H9 (cell line): ENCODE measurements around the gene C20orf202. TPM values are rescaled to one million over a fixed set of nuclear protein-coding genes. Genes with fewer than 3 reads are reported as not detected.

Experiments used
- DNase-seq: peaks from one replicate; pipeline ENCODE4 v3.0.0-alpha.2; 2017
- H2AFZ ChIP-seq: one replicate; pipeline ENCODE4 v1.6.1; 2013; ENCODE audit warnings: mild to moderate bottlenecking, low read length, control low read depth, moderate library complexity
- H2AK5ac ChIP-seq: 2 replicates; pipeline ENCODE4 v1.6.1; 2013; ENCODE audit warnings: low read length, control low read depth, mixed read lengths; ENCODE audit not compliant: insufficient read length
- H2BK120ac ChIP-seq: one replicate; pipeline ENCODE4 v1.6.1; 2013; ENCODE audit warnings: low read depth, mild to moderate bottlenecking, low read length, control low read depth, inconsistent platforms; ENCODE audit not compliant: poor library complexity, severe bottlenecking
- H2BK12ac ChIP-seq: 2 replicates; pipeline ENCODE4 v1.6.1; 2013; ENCODE audit warnings: low read length, control low read depth, mixed read lengths, low read depth; ENCODE audit not compliant: insufficient read length
- H2BK15ac ChIP-seq: 2 replicates; pipeline ENCODE4 v1.6.1; 2013; ENCODE audit warnings: low read depth, low read length, control low read depth
- H2BK20ac ChIP-seq: one replicate; pipeline ENCODE4 v1.6.1; 2013; ENCODE audit warnings: low read depth, mild to moderate bottlenecking, low read length, control low read depth, inconsistent platforms; ENCODE audit not compliant: poor library complexity, severe bottlenecking
- H2BK5ac ChIP-seq: 2 replicates; pipeline ENCODE4 v1.6.1; 2013; ENCODE audit warnings: low read length, control low read depth, mixed read lengths; ENCODE audit not compliant: insufficient read length
- H3K14ac ChIP-seq: 2 replicates; pipeline ENCODE4 v1.6.1; 2013; ENCODE audit warnings: low read length, control low read depth; ENCODE audit not compliant: insufficient read depth
- H3K18ac ChIP-seq: 2 replicates; pipeline ENCODE4 v1.6.1; 2013; ENCODE audit warnings: low read depth, mild to moderate bottlenecking, mixed read lengths, low read length, control low read depth; ENCODE audit not compliant: insufficient read length
- H3K23ac ChIP-seq: 2 replicates; pipeline ENCODE4 v1.6.1; 2013; ENCODE audit warnings: low read length, control low read depth, mixed read lengths, low read depth; ENCODE audit not compliant: insufficient read length
- H3K23me2 ChIP-seq: 2 replicates; pipeline ENCODE4 v1.6.1; 2013; ENCODE audit warnings: low read depth, mild to moderate bottlenecking, mixed read lengths, low read length, control low read depth; ENCODE audit not compliant: insufficient read length, poor library complexity, severe bottlenecking
- H3K27ac ChIP-seq: 2 replicates; pipeline ENCODE4 v1.5.1; 2013; ENCODE audit warnings: low read length, control low read depth, mixed read lengths, low read depth; ENCODE audit not compliant: insufficient read length
- H3K27me3 ChIP-seq: 2 replicates; pipeline ENCODE4 v1.6.1; 2013; ENCODE audit warnings: low read length, control low read depth, inconsistent platforms; ENCODE audit not compliant: insufficient read depth
- H3K4ac ChIP-seq: 2 replicates; pipeline ENCODE4 v1.6.1; 2013; ENCODE audit warnings: low read depth, mild to moderate bottlenecking, control low read depth, inconsistent platforms, low read length, moderate library complexity
- H3K4me1 ChIP-seq: 2 replicates; pipeline ENCODE4 v1.6.1; 2013; ENCODE audit warnings: low read length, control low read depth, inconsistent platforms; ENCODE audit not compliant: insufficient read depth
- H3K4me2 ChIP-seq: 2 replicates; pipeline ENCODE4 v1.6.1; 2013; ENCODE audit warnings: low read length, control low read depth, mixed read lengths; ENCODE audit not compliant: insufficient read length, insufficient read depth
- H3K56ac ChIP-seq: 2 replicates; pipeline ENCODE4 v1.6.1; 2013; ENCODE audit warnings: low read depth, mild to moderate bottlenecking, mixed read lengths, low read length, control low read depth; ENCODE audit not compliant: insufficient read length
- H3K79me1 ChIP-seq: 2 replicates; pipeline ENCODE4 v1.6.1; 2013; ENCODE audit warnings: low read depth, mild to moderate bottlenecking, moderate library complexity, low read length, control low read depth, inconsistent platforms; ENCODE audit not compliant: insufficient read depth, poor library complexity, severe bottlenecking
- H3K79me2 ChIP-seq: 2 replicates; pipeline ENCODE4 v1.6.1; 2013; ENCODE audit warnings: low read length, control low read depth, inconsistent platforms; ENCODE audit not compliant: insufficient read depth
- H3K9ac ChIP-seq: 2 replicates; pipeline ENCODE4 v1.6.1; 2013; ENCODE audit warnings: low read length, control low read depth, mixed read lengths; ENCODE audit not compliant: insufficient read length; ENCODE audit errors: extremely low read depth
- H3K9me3 ChIP-seq: one replicate; pipeline ENCODE4 v1.6.1; 2013; ENCODE audit warnings: low read depth, low read length, inconsistent platforms; ENCODE audit not compliant: control insufficient read depth
- H3T11ph ChIP-seq: one replicate; pipeline ENCODE4 v1.6.1; 2013; ENCODE audit warnings: mild to moderate bottlenecking, low read length, control low read depth, inconsistent platforms
- H4K20me1 ChIP-seq: one replicate; pipeline ENCODE4 v1.6.1; 2013; ENCODE audit not compliant: control insufficient read depth, insufficient read length, insufficient read depth
- H4K5ac ChIP-seq: 2 replicates; pipeline ENCODE4 v1.6.1; 2013; ENCODE audit warnings: low read depth, mild to moderate bottlenecking, mixed read lengths, low read length, control low read depth; ENCODE audit not compliant: insufficient read length
- H4K8ac ChIP-seq: replicated peaks from 2 replicates; pipeline ENCODE4 v1.6.1; 2013; ENCODE audit warnings: low read length, control low read depth, mixed read lengths, low read depth; ENCODE audit not compliant: insufficient read length
- H4K91ac ChIP-seq: 2 replicates; pipeline ENCODE4 v1.6.1; 2013; ENCODE audit warnings: low read depth, mild to moderate bottlenecking, moderate library complexity, mixed read lengths, low read length, control low read depth; ENCODE audit not compliant: insufficient read length
- H3K27ac Mint-ChIP-seq, 3 experiments: 2 replicates in 2 of 3; 3 replicates in 1 of 3; pipeline ENCODE4 v1.8.0; 2020 to 2021; ENCODE audit warnings: mixed read lengths in 3 of 3, mild to moderate bottlenecking in 1 of 3, moderate library complexity in 1 of 3
- H3K27me3 Mint-ChIP-seq: 2 replicates; pipeline ENCODE4 v1.8.0; 2021; ENCODE audit warnings: low read depth, mild to moderate bottlenecking, moderate library complexity, mixed read lengths
- H3K36me3 Mint-ChIP-seq, 3 experiments: 2 replicates in 2 of 3; 3 replicates in 1 of 3; pipeline ENCODE4 v1.8.0; 2020 to 2021; ENCODE audit warnings: low read depth in 3 of 3, mixed read lengths in 3 of 3; ENCODE audit not compliant: insufficient read depth in 1 of 3
- H3K4me1 Mint-ChIP-seq, 2 experiments: 2 replicates each; pipeline ENCODE4 v1.8.0; 2020; ENCODE audit warnings: mixed read lengths in 2 of 2
- H3K4me3 Mint-ChIP-seq, 2 experiments: 2 replicates in 1 of 2; 3 replicates in 1 of 2; pipeline ENCODE4 v1.8.0; 2020 to 2021; ENCODE audit warnings: mild to moderate bottlenecking in 2 of 2, mixed read lengths in 2 of 2, moderate library complexity in 1 of 2
- H3K9me3 Mint-ChIP-seq, 2 experiments: 2 replicates in 1 of 2; 3 replicates in 1 of 2; pipeline ENCODE4 v1.8.0; 2020; ENCODE audit warnings: mild to moderate bottlenecking in 2 of 2, mixed read lengths in 2 of 2, moderate library complexity in 1 of 2
- CTCF ChIP-seq: fragments of 200-600 bp; sonication (generic); conservative IDR thresholded peaks from 3 replicates; pipeline ENCODE4 v1.8.0; 2021; ENCODE audit warnings: antibody characterized with exemption, mild to moderate bottlenecking
- WGBS: extraction: QIAGEN DNeasy Blood & Tissue Kit; methylation state at CpG from one replicate; pipeline ENCODE4 v1.1.7; 2013; ENCODE audit warnings: missing lambda C conversion rate, low lambda C conversion rate, mixed read lengths; ENCODE audit not compliant: insufficient read length; ENCODE audit errors: extremely low coverage; 5-methylcytosine and 5-hydroxymethylcytosine counted together
- total RNA-seq: library from RNA; stranded (reverse); gene quantifications from 2 replicates; pipeline ENCODE4 v1.2.1, GENCODE V29; 2021

Gene C20orf202
- total RNA-seq, 1 experiment from 2014 or later: 0.13 TPM

GRCh38 chr20:1197801-1198200, 5.5 kb upstream of the C20orf202 start:
- no peak overlapping the region for H2BK120ac ChIP-seq
- H4K5ac ChIP-seq: no peak overlapping the region
- no peak overlapping the region for H4K91ac ChIP-seq
- peaks cover 0 to 3% of the 10 kb centered on the region in 2 experiments; a peak in 1 of 5 replicates for H3K9me3 Mint-ChIP-seq
- no peak overlapping the region for H3K9ac ChIP-seq
- H3K79me2 ChIP-seq: no peaks in the 10 kb centered on the region
- H3K4me1 Mint-ChIP-seq: no peaks in the 10 kb centered on the region; a peak in 1 of 4 replicates
- H3K9me3 ChIP-seq: no peaks in the 10 kb centered on the region
- H4K20me1 ChIP-seq: no peaks in the 10 kb centered on the region
- no peak overlapping the region for H3K27ac Mint-ChIP-seq
- H3K18ac ChIP-seq: no peak overlapping the region
- H3K27ac ChIP-seq: no peak overlapping the region
- no peak for DNase-seq
- H3K36me3 Mint-ChIP-seq: no peaks in the 10 kb centered on the region
- H2BK12ac ChIP-seq: no peak overlapping the region
- no peak overlapping the region for H4K8ac ChIP-seq
- H3K27me3 ChIP-seq: peaks cover 3% of the 10 kb centered on the region; the same call in 1 of the 2 replicates
- H3K23ac ChIP-seq: no peak overlapping the region
- no peak overlapping the region for H2AFZ ChIP-seq
- H3T11ph ChIP-seq: no peak overlapping the region
- no peak overlapping the region for H3K4me2 ChIP-seq
- H3K56ac ChIP-seq: no peak overlapping the region
- peaks cover 22% of the 10 kb centered on the region for H3K27me3 Mint-ChIP-seq
- H3K79me1 ChIP-seq: no peaks in the 10 kb centered on the region
- no peak overlapping the region for H3K14ac ChIP-seq
- H3K4me1 ChIP-seq: no peaks in the 10 kb centered on the region
- no CpG with 5 or more reads among the region's 7 CpGs for WGBS
- no peak overlapping the region for H2BK15ac ChIP-seq
- no peak overlapping the region for H3K4me3 Mint-ChIP-seq
- H3K23me2 ChIP-seq: no peaks in the 10 kb centered on the region
- no peak for TF ChIP-seq CTCF
- no peak overlapping the region for H3K4ac ChIP-seq
- H2AK5ac ChIP-seq: no peak overlapping the region
- no peak overlapping the region for H2BK5ac ChIP-seq
- H2BK20ac ChIP-seq: no peak overlapping the region
